ENCODE data around the gene EPS8.

- TF ChIP-seq, protein P1, sequence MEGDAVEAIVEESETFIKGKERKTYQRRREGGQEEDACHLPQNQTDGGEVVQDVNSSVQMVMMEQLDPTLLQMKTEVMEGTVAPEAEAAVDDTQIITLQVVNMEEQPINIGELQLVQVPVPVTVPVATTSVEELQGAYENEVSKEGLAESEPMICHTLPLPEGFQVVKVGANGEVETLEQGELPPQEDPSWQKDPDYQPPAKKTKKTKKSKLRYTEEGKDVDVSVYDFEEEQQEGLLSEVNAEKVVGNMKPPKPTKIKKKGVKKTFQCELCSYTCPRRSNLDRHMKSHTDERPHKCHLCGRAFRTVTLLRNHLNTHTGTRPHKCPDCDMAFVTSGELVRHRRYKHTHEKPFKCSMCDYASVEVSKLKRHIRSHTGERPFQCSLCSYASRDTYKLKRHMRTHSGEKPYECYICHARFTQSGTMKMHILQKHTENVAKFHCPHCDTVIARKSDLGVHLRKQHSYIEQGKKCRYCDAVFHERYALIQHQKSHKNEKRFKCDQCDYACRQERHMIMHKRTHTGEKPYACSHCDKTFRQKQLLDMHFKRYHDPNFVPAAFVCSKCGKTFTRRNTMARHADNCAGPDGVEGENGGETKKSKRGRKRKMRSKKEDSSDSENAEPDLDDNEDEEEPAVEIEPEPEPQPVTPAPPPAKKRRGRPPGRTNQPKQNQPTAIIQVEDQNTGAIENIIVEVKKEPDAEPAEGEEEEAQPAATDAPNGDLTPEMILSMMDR (IDR thresholded peaks at IDR 0.05; ENCODE audit: low read length): no peak
- TF ChIP-seq EZH2phosphoT487 (IDR thresholded peaks at IDR 0.05; ENCODE audit: low read length) (no peak), EZH2 (optimal IDR thresholded peaks at IDR 0.05; ENCODE audit: low read depth, low read length) (no peak)
Measured at GRCh38 chr12:15698377-15698871, 90.8 kb downstream of the EPS8 start.

All from MM.1S (cell line).